GM12878 (cell line): Measurements from ENCODE around the gene IFT88. TPM values are rescaled to one million over a fixed set of nuclear protein-coding genes. Genes with fewer than 3 reads are reported as not detected.

Experiments used
- ATAC-seq: fragments of 200-7000 bp; cut with Tn5 transposase; 3 replicates; pipeline ENCODE4 v1.9.1; 2020; ENCODE audit warnings: mild to moderate bottlenecking, moderate library complexity
- BruUV-seq: library from RNA; stranded (reverse); fragments of 400-500 nt; replicated peaks from 2 replicates; lab custom pipeline; 2021; lab: Mats Ljungman, UMichigan
- CTCF ChIA-PET: fragments of 300-600 bp; sonication (Branson Sonifier 250); formaldehyde crosslinking; extraction: SDS; loops from one replicate; lab custom pipeline; 2021; ENCODE audit warnings: inconsistent platforms; lab: Yijun Ruan, JAX
- POLR2A ChIA-PET: fragments of 350-600 bp; formaldehyde crosslinking; extraction: SDS; loops from one replicate; lab custom pipeline; 2021; ENCODE audit warnings: inconsistent platforms; lab: Charles Lee
- RAD21 ChIA-PET: fragments of 300-600 bp; sonication (Branson Sonifier 250); formaldehyde crosslinking; loops from one replicate; lab custom pipeline; 2023; ENCODE audit warnings: antibody characterized with exemption; ENCODE audit not compliant: unreplicated experiment; lab: Charles Lee
- SMC1A ChIA-PET: fragments of 300-600 bp; sonication (Branson Sonifier 250); formaldehyde crosslinking; loops from one replicate; lab custom pipeline; 2023; ENCODE audit not compliant: unreplicated experiment, uncharacterized antibody; lab: Charles Lee
- DNase-seq: peaks from one replicate; pipeline ENCODE4 v3.0.0-alpha.2; 2011; ENCODE audit warnings: low read depth, low spot score
- FAIRE-seq: peaks from 3 replicates; lab custom pipeline; 2011; peaks lifted over from hg19 to GRCh38; lab: Jason Lieb, UNC
- H2AFZ ChIP-seq: 2 replicates; pipeline ENCODE4 v1.6.0; 2011; ENCODE audit warnings: low read depth, low read length, control low read depth; ENCODE audit not compliant: control insufficient read depth
- H3K27ac ChIP-seq: 2 replicates; pipeline ENCODE4 v1.5.1; 2011; ENCODE audit warnings: control low read depth; ENCODE audit not compliant: control insufficient read depth, insufficient read depth
- H3K27me3 ChIP-seq, 2 experiments: replicated peaks in 1 of 2; 2 replicates each; pipeline versions ENCODE4 v1.6.0 to v1.6.1; 2011; ENCODE audit warnings: low read length in 1 of 2; ENCODE audit not compliant: control insufficient read depth in 2 of 2, insufficient read depth in 2 of 2
- H3K36me3 ChIP-seq, 2 experiments: 2 replicates each; pipeline ENCODE4 v1.5.1; 2011; ENCODE audit warnings: low read length in 1 of 2; ENCODE audit not compliant: control insufficient read depth in 2 of 2, insufficient read depth in 2 of 2
- H3K4me1 ChIP-seq: 2 replicates; pipeline ENCODE4 v1.6.1; 2011; ENCODE audit warnings: mild to moderate bottlenecking, low read length, moderate library complexity, mixed read lengths; ENCODE audit not compliant: control insufficient read depth, insufficient read depth
- H3K4me2 ChIP-seq: 2 replicates; pipeline ENCODE4 v1.6.0; 2011; ENCODE audit warnings: control low read depth; ENCODE audit not compliant: control insufficient read depth, insufficient read depth
- H3K4me3 ChIP-seq: fragments of 200-600 bp; sonication (generic); 2 replicates; pipeline ENCODE4 v1.5.1; 2016
- H3K79me2 ChIP-seq: 2 replicates; pipeline ENCODE4 v1.6.0; 2011; ENCODE audit warnings: low read length; ENCODE audit not compliant: control insufficient read depth, insufficient read depth
- H3K9ac ChIP-seq: 2 replicates; pipeline ENCODE4 v1.8.0; 2011; ENCODE audit warnings: low read length, control low read depth, mixed read lengths; ENCODE audit not compliant: control insufficient read depth, insufficient read depth
- H3K9me3 ChIP-seq: replicated peaks from 3 replicates; pipeline ENCODE4 v1.5.1; 2011; ENCODE audit warnings: mild to moderate bottlenecking, low read length; ENCODE audit not compliant: control insufficient read depth, insufficient read depth
- H4K20me1 ChIP-seq: 2 replicates; pipeline ENCODE4 v1.6.0; 2011; ENCODE audit not compliant: control insufficient read depth, insufficient read depth
- ASH2L ChIP-seq: fragments of 300-600, 200-600 bp; sonication (generic); IDR thresholded peaks from 2 replicates; pipeline ENCODE4 v1.6.1; 2017; ENCODE audit warnings: low read depth, mild to moderate bottlenecking, borderline replicate concordance
- BACH1 ChIP-seq: fragments of 450-650 bp; IDR thresholded peaks from 2 replicates; pipeline ENCODE4 v1.6.1; 2017; ENCODE audit warnings: mild to moderate bottlenecking, borderline replicate concordance
- BHLHE40 ChIP-seq, 2 experiments: fragments of 450-650 bp in 1 of 2; IDR thresholded peaks; 2 replicates each; pipeline ENCODE4 v1.6.1; 2011 to 2017; ENCODE audit warnings: low read depth in 2 of 2, borderline replicate concordance in 1 of 2, improper control_type of control experiment in 1 of 2, low read length in 1 of 2, mild to moderate bottlenecking in 1 of 2
- CHD4 ChIP-seq: fragments of 200-600 bp; sonication (generic); IDR thresholded peaks from 2 replicates; pipeline ENCODE4 v1.6.1; 2016; ENCODE audit warnings: mild to moderate bottlenecking
- DPF2 ChIP-seq: fragments of 450-650 bp; IDR thresholded peaks from 2 replicates; pipeline ENCODE4 v1.6.1; 2017; ENCODE audit warnings: mild to moderate bottlenecking
- EED ChIP-seq: sonication (generic); IDR thresholded peaks from 2 replicates; pipeline ENCODE4 v1.6.1; 2016; ENCODE audit warnings: antibody characterized with exemption, low read depth
- FOS ChIP-seq: IDR thresholded peaks from 3 replicates; pipeline ENCODE4 v1.6.1; 2011; ENCODE audit warnings: borderline replicate concordance; ENCODE audit not compliant: insufficient read length; ENCODE audit errors: extremely low read depth
- FOXK2 ChIP-seq: fragments of 450-650 bp; IDR thresholded peaks from 2 replicates; pipeline ENCODE4 v1.6.1; 2017; ENCODE audit warnings: mild to moderate bottlenecking, moderate library complexity
- HCFC1 ChIP-seq: fragments of 150-350 bp; IDR thresholded peaks from 2 replicates; pipeline ENCODE4 v1.6.1; 2014; ENCODE audit warnings: low read length
- JUNB ChIP-seq: IDR thresholded peaks from 2 replicates; pipeline ENCODE4 v1.6.1; 2016; ENCODE audit warnings: antibody characterized with exemption, mild to moderate bottlenecking
- MEF2A ChIP-seq: IDR thresholded peaks from 2 replicates; pipeline ENCODE4 v1.6.1; 2011; ENCODE audit warnings: low read depth, mild to moderate bottlenecking, low read length, moderate library complexity; ENCODE audit not compliant: insufficient read depth
- MTA2 ChIP-seq: fragments of 450-650 bp; IDR thresholded peaks from 2 replicates; pipeline ENCODE4 v1.6.1; 2016; ENCODE audit warnings: low read depth, mild to moderate bottlenecking, moderate library complexity
- NR2C1 ChIP-seq: fragments of 450-650 bp; IDR thresholded peaks from 2 replicates; pipeline ENCODE4 v1.6.1; 2017; ENCODE audit warnings: antibody characterized with exemption, mild to moderate bottlenecking, moderate library complexity
- REST ChIP-seq: IDR thresholded peaks from 2 replicates; pipeline ENCODE4 v1.6.1; 2012; ENCODE audit warnings: mild to moderate bottlenecking, low read depth, low read length
- SKIL ChIP-seq: fragments of 450-650 bp; IDR thresholded peaks from 2 replicates; pipeline ENCODE4 v1.6.1; 2017; ENCODE audit warnings: mild to moderate bottlenecking, low read depth, inconsistent platforms; ENCODE audit not compliant: poor library complexity, severe bottlenecking
- SMAD1 ChIP-seq: fragments of 450-650 bp; IDR thresholded peaks from 2 replicates; pipeline ENCODE4 v1.6.1; 2018; ENCODE audit warnings: mild to moderate bottlenecking, low read depth; ENCODE audit not compliant: partially characterized antibody
- STAT3 ChIP-seq: IDR thresholded peaks from 2 replicates; pipeline ENCODE4 v1.6.1; 2011; ENCODE audit warnings: low read depth, low read length, improper control_type of control experiment
- TAF1 ChIP-seq: IDR thresholded peaks from 2 replicates; pipeline ENCODE4 v1.6.1; 2011; ENCODE audit warnings: mild to moderate bottlenecking, low read depth, low read length, borderline replicate concordance
- whole genome bisulfite sequencing: methylation state at CpG from one replicate; pipeline ENCODE4 v1.1.6; 2016; ENCODE audit warnings: low lambda C conversion rate; ENCODE audit not compliant: insufficient replicate concordance, insufficient coverage; ENCODE audit errors: missing lambda C conversion rate; 5-methylcytosine and 5-hydroxymethylcytosine counted together
- in situ Hi-C: fragments of 300-500 bp; cut with MboI; formaldehyde crosslinking; loops from 9 replicates; pipeline ENCODE4 v1.14.3; 2018; ENCODE audit warnings: mixed read lengths
- intact Hi-C: fragments of 100-400 bp; cut with micrococcal nuclease; formaldehyde crosslinking; loops from one replicate; pipeline ENCODE4 v1.14.2; 2022; ENCODE audit not compliant: unreplicated experiment
- polyA plus RNA-seq, 11 experiments: library from polyadenylated mRNA; depleted of rRNA in 4 of 11; unstranded in 6 of 11; stranded (reverse) in 5 of 11; fragments of >200 nt; fragmentation: Nextera tagmentation in 4 of 11; fragmentation: Illumina TruSeq in 1 of 11; extraction: Ambion mirVana in 4 of 11; extraction: Trizol in 1 of 11; gene quantifications; 1 replicate in 1 of 11; 2 replicates in 10 of 11; pipeline versions ENCODE4 v1.2.1 to v1.2.3, GENCODE V29; 2011 to 2016; ENCODE audit warnings: inconsistent platforms in 2 of 11, missing spikeins in 2 of 11, low read depth in 1 of 11
- total RNA-seq, 4 experiments: library from RNA; depleted of rRNA in 3 of 4; stranded (reverse); fragments of >200 nt in 3 of 4; fragmentation: Illumina TruSeq in 1 of 4; extraction: Trizol in 1 of 4; gene quantifications; 2 replicates each; pipeline versions ENCODE4 v1.2.1 to v1.2.3, GENCODE V29; 2013 to 2021
- TF ChIP-seq, protein P1 (sequence below): IDR thresholded peaks from 2 replicates; pipeline ENCODE4 v1.6.1; 2011; ENCODE audit warnings: borderline replicate concordance, low read depth, mild to moderate bottlenecking, moderate library complexity, mixed read lengths, low read length; ENCODE audit not compliant: insufficient read depth; ENCODE audit errors: extremely low read length

IFT88 gene
- total and polyA plus RNA-seq, 10 of the 15 experiments (the other 5 are each of a cell fraction or from before 2014, with no cell fraction given) = 2.9 to 5.6 (median 4.1) TPM

GRCh38 chr13:20703780-20704458, 137.0 kb downstream of the IFT88 start:
- ChIA-PET SMC1A (no interaction called here), RAD21 (no interaction called here), POLR2A (no interaction called here), CTCF (interaction anchor here (1.0 to 1.1 kb wide), 2 partner anchors 127 to 209 kb away, joined by 3 read pairs; no protein-coding TSS in a partner anchor)
- Histone ChIP-seq H3K4me2 (peak overlapping the region; percentile 60; the same call in 1 of the 2 replicates), H2AFZ (no peak overlapping the region; the same call in 1 of the 2 replicates), H3K79me2 (no peaks in the 10 kb centered on the region), H4K20me1 (no peaks in the 10 kb centered on the region), H3K27me3 (no peaks in the 10 kb centered on the region), H3K9ac (no peak overlapping the region), H3K4me3 (no peak overlapping the region), H3K9me3 (no peaks in the 10 kb centered on the region), H3K27ac (no peak overlapping the region), H3K4me1 (peaks cover 6% of the 10 kb centered on the region), H3K36me3 (no peaks in the 10 kb centered on the region)
- ATAC-seq (peak; percentile 95), FAIRE-seq (no peak), DNase-seq (peak; percentile 9)
- in situ Hi-C loops (no loop called here), intact Hi-C loops (loop anchor here (5.0 kb wide), 1 partner anchor 207 kb away; no protein-coding TSS in a partner anchor)
- BruUV-seq = no TSS peak
- WGBS = under 1% methylated on average over 33 of the region's 98 CpGs
- TF ChIP-seq ASH2L = no peak
- TF ChIP-seq, protein P1, sequence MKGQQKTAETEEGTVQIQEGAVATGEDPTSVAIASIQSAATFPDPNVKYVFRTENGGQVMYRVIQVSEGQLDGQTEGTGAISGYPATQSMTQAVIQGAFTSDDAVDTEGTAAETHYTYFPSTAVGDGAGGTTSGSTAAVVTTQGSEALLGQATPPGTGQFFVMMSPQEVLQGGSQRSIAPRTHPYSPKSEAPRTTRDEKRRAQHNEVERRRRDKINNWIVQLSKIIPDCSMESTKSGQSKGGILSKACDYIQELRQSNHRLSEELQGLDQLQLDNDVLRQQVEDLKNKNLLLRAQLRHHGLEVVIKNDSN = no peak
- TF ChIP-seq FOS = no peak
- TF ChIP-seq STAT3 = no peak
- no peak for TF ChIP-seq DPF2
- peak; percentile 61; the same call in 1 of the 2 replicates for TF ChIP-seq BACH1
- TF ChIP-seq CHD4 = no peak
- no peak for TF ChIP-seq JUNB
- no peak for TF ChIP-seq MTA2
- TF ChIP-seq MEF2A = no peak
- TF ChIP-seq REST = no peak
- TF ChIP-seq TAF1 = no peak
- no peak for TF ChIP-seq HCFC1
- no peak for TF ChIP-seq SMAD1
- TF ChIP-seq FOXK2 = no peak
- peak; percentile 44 to 85; a peak in 3 of 4 replicates for TF ChIP-seq BHLHE40 (IDR thresholded peaks at IDR 0.05; ENCODE audit: borderline replicate concordance in 1 of 2, low read depth in 2 of 2, low read length in 1 of 2)
- TF ChIP-seq NR2C1 = no peak
- TF ChIP-seq EED = no peak
- TF ChIP-seq SKIL = no peak
